Caco-2 (cell line): ENCODE data around the gene OR51L1. TPM values are rescaled to one million over a fixed set of nuclear protein-coding genes. Genes with fewer than 3 reads are reported as not detected.
"Not testable (repeated sequence)": the region's sequence is repeated elsewhere in the genome, so short reads cannot be mapped to it uniquely, and the experiment has no call there.

Experiments used
- Bru-seq: library from RNA; stranded (reverse); fragments of 400-500 nt; gene quantifications from one replicate; lab custom pipeline; 2021; lab: Mats Ljungman, UMichigan
- BruChase-seq, 2 experiments: library from RNA; stranded (reverse); fragments of 400-500 nt; gene quantifications; one replicate each; lab custom pipeline; 2021; lab: Mats Ljungman, UMichigan
- BruUV-seq: library from RNA; stranded (reverse); fragments of 400-500 nt; replicated peaks from 2 replicates; lab custom pipeline; 2021; lab: Mats Ljungman, UMichigan
- CTCF ChIA-PET: fragments of 300-600 bp; sonication (Branson Sonifier 250); formaldehyde crosslinking; loops from one replicate; lab custom pipeline; 2022; ENCODE audit warnings: antibody characterized with exemption; lab: Charles Lee
- POLR2A ChIA-PET: fragments of 300-600 bp; sonication (Branson Sonifier 250); formaldehyde crosslinking; loops from one replicate; lab custom pipeline; 2022; ENCODE audit warnings: antibody characterized with exemption; lab: Charles Lee
- DNase-seq, 2 experiments: peaks; one replicate each; pipeline versions ENCODE4 v3.0.0 to v3.0.0-alpha.2; 2020 to 2022
- H3K27me3 ChIP-seq: replicated peaks from 2 replicates; pipeline ENCODE4 v1.6.0; 2011; ENCODE audit warnings: low read length; ENCODE audit not compliant: control insufficient read depth, insufficient read depth
- H3K36me3 ChIP-seq: 2 replicates; pipeline ENCODE4 v1.5.1; 2011; ENCODE audit warnings: low read length; ENCODE audit not compliant: control insufficient read depth, insufficient read depth
- H3K4me1 ChIP-seq: fragments of 250-450 bp; sonication (Bioruptor Pico); 2 replicates; pipeline ENCODE4 v1.5.1; 2020; ENCODE audit warnings: mild to moderate bottlenecking
- H3K4me3 ChIP-seq: 2 replicates; pipeline ENCODE4 v1.5.1; 2011; ENCODE audit warnings: low read depth, mild to moderate bottlenecking, control low read depth, low read length
- H3K9me3 ChIP-seq: fragments of 250-450 bp; sonication (Bioruptor Pico); 2 replicates; pipeline ENCODE4 v1.5.1; 2020; ENCODE audit warnings: mild to moderate bottlenecking, moderate library complexity
- H3K27ac Mint-ChIP-seq: one replicate; pipeline ENCODE4 v1.8.0; 2022; ENCODE audit warnings: mixed read lengths; ENCODE audit not compliant: unreplicated experiment
- H3K27me3 Mint-ChIP-seq: one replicate; pipeline ENCODE4 v1.8.0; 2022; ENCODE audit warnings: mixed read lengths; ENCODE audit not compliant: insufficient read depth, unreplicated experiment
- H3K36me3 Mint-ChIP-seq: one replicate; pipeline ENCODE4 v1.8.0; 2022; ENCODE audit warnings: mild to moderate bottlenecking, mixed read lengths; ENCODE audit not compliant: insufficient read depth, unreplicated experiment
- H3K4me1 Mint-ChIP-seq: one replicate; pipeline ENCODE4 v1.8.0; 2022; ENCODE audit warnings: low read depth, mixed read lengths; ENCODE audit not compliant: unreplicated experiment
- H3K4me3 Mint-ChIP-seq: one replicate; pipeline ENCODE4 v1.8.0; 2022; ENCODE audit warnings: mild to moderate bottlenecking, moderate library complexity, mixed read lengths; ENCODE audit not compliant: unreplicated experiment
- H3K9me3 Mint-ChIP-seq: one replicate; pipeline ENCODE4 v1.8.0; 2022; ENCODE audit warnings: mixed read lengths; ENCODE audit not compliant: unreplicated experiment
- CTCF ChIP-seq, 2 experiments: fragments of 200-600 bp in 1 of 2; IDR thresholded peaks; 1 replicate in 1 of 2; 2 replicates in 1 of 2; pipeline versions ENCODE4 v1.5.1 to v1.8.0; 2011 to 2022; ENCODE audit warnings: antibody characterized with exemption in 1 of 2, control low read depth in 1 of 2, inconsistent platforms in 1 of 2, low read depth in 1 of 2, low read length in 1 of 2, mild to moderate bottlenecking in 1 of 2, moderate library complexity in 1 of 2; ENCODE audit not compliant: insufficient read depth in 1 of 2, severe bottlenecking in 1 of 2, unreplicated experiment in 1 of 2
- intact Hi-C: fragments of 100-400 bp; cut with micrococcal nuclease; formaldehyde crosslinking; loops from one replicate; pipeline ENCODE4 v1.10.0; 2022; ENCODE audit not compliant: unreplicated experiment
- long read RNA-seq: library from polyadenylated mRNA; stranded (forward); transcript quantifications from one replicate; pipeline ENCODE4 v2.0.0, GENCODE V29; 2022
- total RNA-seq: library from RNA; stranded (reverse); gene quantifications from 2 replicates; pipeline ENCODE4 v1.2.3, GENCODE V29; 2022

The OR51L1 gene, protein sequence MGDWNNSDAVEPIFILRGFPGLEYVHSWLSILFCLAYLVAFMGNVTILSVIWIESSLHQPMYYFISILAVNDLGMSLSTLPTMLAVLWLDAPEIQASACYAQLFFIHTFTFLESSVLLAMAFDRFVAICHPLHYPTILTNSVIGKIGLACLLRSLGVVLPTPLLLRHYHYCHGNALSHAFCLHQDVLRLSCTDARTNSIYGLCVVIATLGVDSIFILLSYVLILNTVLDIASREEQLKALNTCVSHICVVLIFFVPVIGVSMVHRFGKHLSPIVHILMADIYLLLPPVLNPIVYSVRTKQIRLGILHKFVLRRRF
- total RNA-seq: not detected in 2 replicates
- Bru-seq, nascent RNA: not detected
- not detected for BruChase-seq, experiment 1, labeled RNA remaining after a 2-hour chase
- BruChase-seq, experiment 2, labeled RNA remaining after a 6-hour chase: not detected
- long read RNA-seq: 0 reads

GRCh38 chr11:4994551-4994950 is at the start of gene OR51L1:
Gene OR51L1, plus strand, starts transcription at chr11:4994851. Its CDS starts 4,132 bp downstream, at chr11:4998983.
- H3K27me3 ChIP-seq: no peaks in the 10 kb centered on the region
- BruUV-seq: no TSS peak
- H3K4me1 ChIP-seq: no peaks in the 10 kb centered on the region
- Mint-ChIP-seq H3K36me3 (no peaks in the 10 kb centered on the region), H3K27ac (no peak within 1 kb of the TSS), H3K4me3 (no peak within 1 kb of the TSS), H3K4me1 (no peaks in the 10 kb centered on the region), H3K9me3 (no peaks in the 10 kb centered on the region), H3K27me3 (peaks cover 7% of the 10 kb centered on the region)
- POLR2A ChIA-PET: no interaction called here
- no peaks in the 10 kb centered on the region for H3K36me3 ChIP-seq
- intact Hi-C loops: no loop called here
- CTCF ChIA-PET: no interaction called here
- H3K9me3 ChIP-seq: no peaks in the 10 kb centered on the region
- no peak within 1 kb of the TSS for H3K4me3 ChIP-seq
- DNase-seq: no peak
- no peak for TF ChIP-seq CTCF (IDR thresholded peaks at IDR 0.05; ENCODE audit: insufficient read depth in 1 of 2, low read depth in 1 of 2, low read length in 1 of 2, severe bottlenecking in 1 of 2, unreplicated experiment in 1 of 2)

DNA sequence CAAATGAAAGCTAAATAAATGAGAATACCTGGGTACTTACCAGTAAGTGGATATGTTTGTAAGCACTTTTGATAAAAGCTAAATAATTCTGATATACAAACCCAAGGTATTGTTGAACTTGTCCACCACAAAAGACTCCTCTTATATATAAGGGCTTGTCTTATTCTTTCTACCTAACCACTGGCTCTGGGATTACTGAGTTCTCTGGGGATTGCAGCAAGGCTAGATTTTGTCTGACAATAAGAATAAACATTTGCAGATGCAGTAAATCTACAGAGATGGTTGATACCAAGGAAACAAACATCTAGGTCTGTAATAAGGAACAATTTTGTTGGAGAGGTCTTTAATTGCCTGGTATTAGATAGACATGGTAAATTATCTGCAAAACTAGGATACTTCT is 47.1 kb upstream of the OR51L1 start, which contains the start of gene OR51A4:
Gene OR51A4 (minus strand): TSS at position 101 of the 400 bp plus-strand sequence. CDS start 505 bp downstream, outside the sequence.
- Mint-ChIP-seq H3K27ac (no peak within 1 kb of the TSS), H3K4me1 (no peaks in the 10 kb centered on the region), H3K27me3 (peaks cover 5% of the 10 kb centered on the region), H3K9me3 (no peaks in the 10 kb centered on the region), H3K4me3 (no peak within 1 kb of the TSS), H3K36me3 (no peaks in the 10 kb centered on the region)
- POLR2A ChIA-PET: no interaction called here
- Histone ChIP-seq H3K27me3 (no peaks in the 10 kb centered on the region), H3K36me3 (no peaks in the 10 kb centered on the region), H3K4me1 (no peaks in the 10 kb centered on the region), H3K4me3 (no peak within 1 kb of the TSS), H3K9me3 (no peaks in the 10 kb centered on the region)
- DNase-seq: no peak
- no TSS peak for BruUV-seq
- intact Hi-C loops: no loop called here
- CTCF ChIA-PET: no interaction called here
- no peak for TF ChIP-seq CTCF (IDR thresholded peaks at IDR 0.05; ENCODE audit: insufficient read depth in 1 of 2, low read depth in 1 of 2, low read length in 1 of 2, severe bottlenecking in 1 of 2, unreplicated experiment in 1 of 2)

DNA sequence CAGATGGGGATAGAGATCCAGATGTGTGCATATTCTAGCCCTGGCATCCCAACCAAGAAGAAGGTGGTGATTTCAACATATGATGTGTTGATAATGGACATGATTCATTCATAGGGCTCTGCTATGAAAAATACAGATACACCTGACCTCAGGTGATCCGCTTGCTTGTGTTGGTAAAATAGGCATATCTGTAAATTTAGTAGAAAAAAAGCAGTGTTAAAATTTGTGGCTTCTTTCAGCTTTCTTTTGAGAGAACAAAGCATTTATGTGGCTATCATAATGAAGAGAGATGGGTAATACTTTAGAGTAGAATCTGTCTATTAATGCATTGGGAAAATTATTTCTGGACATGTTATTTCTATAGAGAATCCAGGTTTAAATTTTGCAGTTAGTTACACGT is 39.0 kb upstream of the OR51L1 start, which contains the start of gene OR51A2:
Gene OR51A2 (minus strand): TSS at position 101 of the 400 bp plus-strand sequence. CDS start 0 bp downstream, at position 101.
- H3K36me3 ChIP-seq, H3K27me3 Mint-ChIP-seq, H3K9me3 Mint-ChIP-seq, intact Hi-C loops, H3K4me3 Mint-ChIP-seq, H3K36me3 Mint-ChIP-seq, POLR2A ChIA-PET, H3K4me1 Mint-ChIP-seq, H3K27me3 ChIP-seq, DNase-seq, BruUV-seq, H3K9me3 ChIP-seq, H3K4me3 ChIP-seq, CTCF ChIA-PET, H3K27ac Mint-ChIP-seq, H3K4me1 ChIP-seq: not testable (repeated sequence)
